Measurements from ENCODE around the gene WNT2B.

GRCh38 chr1:112529301-112529700, 20.5 kb downstream of the WNT2B start:
- TF ChIP-seq CTCF (IDR thresholded peaks at IDR 0.05) (no peak), POLR2A (IDR thresholded peaks at IDR 0.05) (no peak)
